NCI-H345 (cell line): ENCODE measurements around the gene MAPK10.
A peak's percentile ranks its signal among the peaks of the same experiment; 100 is the strongest.
"Not testable (repeated sequence)": the region's sequence is repeated elsewhere in the genome, so short reads cannot be mapped to it uniquely, and the experiment has no call there.

Source experiments
- DNase-seq: peaks from one replicate; lab custom pipeline; 2025; lab: John Stamatoyannopoulos, UW

MAPK10 gene

DNA sequence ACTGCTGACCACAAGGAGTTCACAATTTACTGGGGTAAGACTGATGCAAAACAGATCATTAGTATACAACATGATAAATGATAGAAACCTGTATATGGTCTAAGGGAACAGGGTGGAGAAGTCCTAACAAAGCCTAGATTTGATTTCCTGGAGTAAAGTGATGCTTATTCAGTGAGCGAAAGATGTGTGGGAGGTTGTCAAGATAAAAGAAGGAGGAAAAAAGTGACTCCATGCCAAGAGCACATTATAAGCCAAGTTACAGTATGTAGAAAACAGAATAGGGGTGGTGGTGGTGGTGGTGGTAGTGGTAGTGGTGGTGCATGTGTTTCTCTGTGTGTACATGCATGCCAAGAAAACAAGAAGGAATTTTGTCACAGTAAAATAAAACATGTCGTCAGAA is 325.2 kb downstream of the MAPK10 start:
- no peak for DNase-seq

DNA sequence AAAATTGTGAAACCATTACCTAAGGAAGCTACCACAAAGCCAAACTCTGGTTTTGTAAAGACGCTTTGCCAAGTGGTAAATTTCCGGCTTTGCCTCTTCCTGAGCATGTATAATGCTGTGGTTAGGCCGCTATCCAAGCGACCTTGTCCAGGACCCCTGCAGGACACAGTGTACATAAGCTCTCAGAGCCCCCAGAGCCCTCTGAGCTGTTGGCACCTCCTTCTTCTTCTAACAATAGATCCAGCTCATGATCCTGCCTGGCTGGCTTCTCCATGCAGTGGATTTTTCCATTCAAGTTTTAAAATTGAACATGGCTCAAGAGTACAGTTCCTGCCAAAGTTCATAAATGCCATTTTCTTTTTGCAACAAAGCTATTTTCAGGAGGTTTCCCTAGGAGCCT is 326.7 kb downstream of the MAPK10 start:
- no peak for DNase-seq

- no peak for DNase-seq
Measured at GRCh38 chr4:86032476-86033022, 327.3 kb downstream of the MAPK10 start.

- no peak for DNase-seq
Measured at GRCh38 chr4:86031927-86032326, 327.9 kb downstream of the MAPK10 start.

- DNase-seq: no peak
Measured at GRCh38 chr4:86026720-86027119, 333.1 kb downstream of the MAPK10 start.

- not testable (repeated sequence) for DNase-seq
Measured at GRCh38 chr4:86021671-86022070, 338.2 kb downstream of the MAPK10 start.

- DNase-seq: no peak
Measured at GRCh38 chr4:86019906-86020305, 339.9 kb downstream of the MAPK10 start.

DNA sequence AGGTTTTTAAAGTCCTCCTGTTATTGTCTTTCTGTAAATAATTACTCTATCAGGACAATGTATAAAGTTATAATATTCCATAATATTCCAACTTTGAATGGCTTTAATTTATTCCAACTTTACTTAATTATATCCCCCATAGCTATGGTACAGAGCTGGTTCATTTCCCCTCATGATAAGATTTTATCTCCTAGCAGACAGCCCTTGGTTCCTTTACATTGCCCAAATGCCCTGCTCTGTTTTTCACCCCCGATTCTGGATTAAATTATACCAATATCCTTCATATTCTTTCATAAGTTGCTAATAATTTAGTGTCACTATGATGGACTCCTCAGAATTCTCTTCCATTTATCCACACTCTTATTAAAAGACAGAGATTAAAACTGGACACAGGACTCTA is 340.5 kb downstream of the MAPK10 start:
- DNase-seq: no peak

DNA sequence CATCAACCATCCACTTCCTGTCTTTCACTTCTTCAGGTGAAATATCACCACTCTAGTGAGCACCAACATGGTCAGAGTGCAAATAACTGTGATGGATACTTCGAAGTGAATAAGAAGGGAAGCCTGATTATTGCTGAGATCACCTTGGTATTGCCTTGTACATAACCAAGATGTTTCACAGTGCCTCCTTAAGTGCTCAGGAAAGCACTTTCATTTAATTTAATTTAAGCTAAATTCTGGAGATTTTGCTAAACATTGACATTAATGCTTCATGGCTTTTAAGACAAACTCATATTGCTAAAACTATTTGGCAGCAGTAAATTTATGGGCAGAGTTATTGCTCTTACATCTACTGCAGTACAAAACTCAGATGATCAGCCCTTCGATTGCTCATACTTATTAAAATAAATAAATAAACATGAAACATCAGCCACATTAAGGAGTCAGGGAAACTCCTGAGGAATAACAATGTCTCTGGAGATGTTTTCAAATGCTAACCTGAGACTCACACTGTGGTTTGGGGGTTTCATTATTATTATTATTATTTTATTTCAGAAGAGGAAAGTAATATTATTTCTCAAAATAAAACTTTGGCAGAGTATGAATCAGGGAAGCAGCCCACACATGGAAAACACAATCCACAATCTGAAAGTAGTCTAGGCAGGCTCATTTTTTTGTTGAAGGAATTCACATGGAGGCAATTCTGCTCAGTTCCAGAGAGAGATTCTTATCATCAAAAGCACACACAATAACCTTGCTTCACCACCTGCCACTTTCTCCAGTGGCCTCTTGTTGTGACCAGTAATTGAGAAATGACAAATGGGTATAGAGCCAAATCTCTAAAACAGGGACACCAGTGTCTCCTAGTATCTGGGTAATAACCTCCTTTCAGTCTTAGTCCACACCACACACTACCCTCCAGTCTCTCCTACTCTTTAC is 344.2 kb downstream of the MAPK10 start:
- no peak for DNase-seq

DNA sequence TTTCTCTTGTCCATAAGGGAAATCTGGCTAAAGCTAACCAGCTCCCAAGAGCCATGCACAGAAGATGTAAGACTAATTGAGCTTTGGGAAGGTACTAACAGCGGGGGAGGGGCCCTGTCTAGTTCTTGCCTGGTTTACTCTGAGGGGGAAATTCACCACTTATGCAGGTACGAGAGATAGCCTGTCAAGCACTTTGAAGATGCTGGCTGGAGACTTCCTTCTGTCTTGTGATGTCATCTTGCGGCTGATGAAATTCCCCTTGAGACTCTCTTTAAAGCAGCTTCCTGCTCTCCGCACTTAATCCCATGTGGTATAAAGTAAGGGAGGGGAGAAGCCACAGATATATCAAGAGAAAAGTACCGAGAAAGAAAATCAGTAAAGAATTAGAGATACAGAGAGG is 345.3 kb downstream of the MAPK10 start:
- DNase-seq: no peak

- no peak for DNase-seq
Measured at GRCh38 chr4:86013621-86014020, 346.2 kb downstream of the MAPK10 start.

- no peak for DNase-seq
Measured at GRCh38 chr4:86011117-86011516, 348.7 kb downstream of the MAPK10 start.

GRCh38 chr4:86007042-86007441 is 352.8 kb downstream of the MAPK10 start:
- DNase-seq: no peak

- no peak for DNase-seq
Measured at GRCh38 chr4:86006057-86006456, 353.8 kb downstream of the MAPK10 start.

- DNase-seq: no peak
Measured at GRCh38 chr4:86004030-86004429, 355.8 kb downstream of the MAPK10 start.

GRCh38 chr4:86001591-86001990 is 358.3 kb downstream of the MAPK10 start:
- no peak for DNase-seq

GRCh38 chr4:85995361-85995760 is 364.5 kb downstream of the MAPK10 start:
- no peak for DNase-seq

DNA sequence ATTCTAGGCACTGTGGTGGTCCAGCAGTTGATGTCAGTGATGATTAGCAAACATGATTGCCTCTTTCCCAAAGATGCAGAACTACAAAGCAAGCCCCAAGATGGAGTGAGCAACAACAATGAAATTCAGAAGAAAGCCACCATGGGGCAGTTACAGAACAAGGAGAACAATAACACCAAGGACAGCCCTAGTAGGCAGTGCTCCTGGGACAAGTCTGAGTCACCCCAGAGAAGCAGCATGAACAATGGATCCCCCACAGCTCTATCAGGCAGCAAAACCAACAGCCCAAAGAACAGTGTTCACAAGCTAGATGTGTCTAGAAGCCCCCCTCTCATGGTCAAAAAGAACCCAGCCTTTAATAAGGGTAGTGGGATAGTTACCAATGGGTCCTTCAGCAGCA is 365.3 kb downstream of the MAPK10 start:
- no peak for DNase-seq

- no peak for DNase-seq
Measured at GRCh38 chr4:85993641-85994040, 366.2 kb downstream of the MAPK10 start.

DNA sequence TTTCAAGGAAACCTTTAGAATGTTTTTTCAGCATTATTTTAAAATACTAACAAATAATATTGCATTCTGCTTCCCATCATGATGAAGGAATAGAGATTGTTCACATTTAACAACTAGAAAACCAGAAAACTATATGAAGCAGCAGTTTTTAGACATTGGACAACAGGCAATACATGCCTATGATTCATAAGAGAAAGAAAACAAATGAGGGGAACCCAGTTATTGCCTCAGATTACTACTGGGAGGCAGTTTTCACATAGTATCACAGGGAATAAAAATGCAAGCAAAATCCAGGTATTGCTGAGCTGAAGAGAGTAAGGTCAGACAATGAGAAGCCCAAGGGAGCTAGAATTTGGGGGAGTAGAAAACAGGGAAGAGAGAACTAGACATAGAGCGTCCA is 373.6 kb downstream of the MAPK10 start:
- no peak for DNase-seq

DNA sequence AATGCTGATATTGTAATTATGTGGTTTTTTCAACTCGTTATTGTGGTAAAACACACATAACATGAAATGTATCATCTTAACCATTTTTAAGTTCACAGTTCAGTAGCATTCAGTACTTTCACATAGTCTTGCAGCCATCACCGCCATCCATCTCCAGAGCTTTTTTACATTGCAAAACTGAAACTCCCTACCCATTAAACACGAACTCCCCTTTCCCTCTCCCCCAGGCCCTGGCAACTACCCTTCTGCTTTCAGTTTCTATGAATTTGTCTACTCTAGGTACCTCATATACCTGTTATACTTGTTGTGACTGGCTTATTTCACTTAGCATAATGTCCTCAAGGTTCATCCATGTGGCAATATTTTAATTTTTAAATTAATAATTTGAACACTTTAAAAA is 380.6 kb downstream of the MAPK10 start:
- DNase-seq: no peak

GRCh38 chr4:85970535-85970934 is 389.3 kb downstream of the MAPK10 start:
- DNase-seq: no peak

DNA sequence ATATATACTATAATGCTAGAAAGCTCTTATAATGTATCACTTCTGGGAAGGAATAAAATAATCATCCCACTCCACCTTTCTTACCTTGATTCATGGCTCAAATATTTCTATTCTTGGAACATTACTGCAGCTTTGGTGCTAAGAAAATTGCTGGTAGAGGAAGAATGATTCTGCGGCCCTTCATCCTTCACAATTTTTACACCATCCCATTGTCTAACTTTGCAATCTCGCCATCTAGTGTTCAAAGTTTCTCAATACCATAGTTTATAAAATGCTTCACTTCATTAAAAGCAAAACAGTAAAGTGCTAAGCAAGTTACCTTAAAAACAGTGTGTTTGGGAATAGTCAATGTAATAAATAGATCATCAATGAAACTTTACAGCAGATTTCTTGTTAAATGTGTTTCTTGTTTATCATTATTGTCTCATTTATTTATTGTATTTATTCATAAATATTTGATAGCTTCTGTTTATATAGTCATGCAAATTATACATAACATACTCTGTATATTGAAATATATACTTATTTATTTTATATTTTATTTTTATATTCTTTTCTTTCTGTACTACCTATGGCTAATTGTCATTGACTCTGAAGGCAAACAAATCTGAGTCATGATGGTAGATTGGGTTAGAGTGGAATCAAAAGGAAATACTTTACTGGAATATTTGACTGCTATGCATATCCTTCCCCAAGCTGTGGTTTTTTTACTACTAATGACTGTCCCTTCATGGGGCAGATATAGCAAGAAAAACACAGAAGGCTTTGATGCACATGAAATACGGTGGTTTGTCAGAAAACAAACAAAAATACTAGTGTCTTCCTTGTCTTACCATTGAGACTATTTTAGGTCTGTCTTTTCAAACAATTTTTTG is 390.7 kb downstream of the MAPK10 start:
- DNase-seq: peak; percentile 23
